GM18499 (cell line): ENCODE results near the gene TNNT3.

Source experiments
- ATAC-seq: cut with Tn5 transposase; IDR thresholded peaks from one replicate; pipeline ENCODE4 v1.9.1; 2021; ENCODE audit warnings: moderate number of reproducible peaks; ENCODE audit not compliant: insufficient read depth, unreplicated experiment

TNNT3 gene

GRCh38 chr11:1946812-1947484, 27.4 kb downstream of the TNNT3 start, which contains the start of gene MRPL23:
Gene MRPL23, plus strand, starts transcription at chr11:1947332. Its CDS starts 31 bp downstream, at chr11:1947363.
- no peak for ATAC-seq

GRCh38 chr11:1947592-1948237, 28.2 kb downstream of the TNNT3 start:
- ATAC-seq = no peak

GRCh38 chr11:1948389-1948788, 28.9 kb downstream of the TNNT3 start:
- no peak for ATAC-seq

GRCh38 chr11:1949302-1949701, 29.8 kb downstream of the TNNT3 start:
- no peak for ATAC-seq

GRCh38 chr11:1949922-1950321, 30.4 kb downstream of the TNNT3 start:
- ATAC-seq = no peak

GRCh38 chr11:1952806-1953482, 33.4 kb downstream of the TNNT3 start:
- no peak for ATAC-seq

- ATAC-seq = no peak
These were observed 34.2 kb downstream of the TNNT3 start for GRCh38 chr11:1953489-1954266.

GRCh38 chr11:1958367-1958766, 38.9 kb downstream of the TNNT3 start:
- ATAC-seq = no peak

GRCh38 chr11:1959786-1960185, 40.3 kb downstream of the TNNT3 start:
- no peak for ATAC-seq

GRCh38 chr11:1963864-1964263, 44.4 kb downstream of the TNNT3 start:
- no peak for ATAC-seq

GRCh38 chr11:1964348-1964747, 44.8 kb downstream of the TNNT3 start:
- ATAC-seq = no peak

GRCh38 chr11:1964955-1965354, 45.5 kb downstream of the TNNT3 start:
- ATAC-seq = no peak

GRCh38 chr11:1966531-1966930, 47.0 kb downstream of the TNNT3 start:
- no peak for ATAC-seq

GRCh38 chr11:1967641-1968225, 48.2 kb downstream of the TNNT3 start:
- no peak for ATAC-seq

- ATAC-seq = no peak
These were observed 49.0 kb downstream of the TNNT3 start for GRCh38 chr11:1968454-1969002.

- no peak for ATAC-seq
These were observed 49.5 kb downstream of the TNNT3 start for GRCh38 chr11:1969035-1969434.

- ATAC-seq = no peak
These were observed 50.3 kb downstream of the TNNT3 start for GRCh38 chr11:1969776-1970175.

GRCh38 chr11:1970956-1971355, 51.5 kb downstream of the TNNT3 start:
- ATAC-seq = no peak

GRCh38 chr11:1975185-1975584, 55.7 kb downstream of the TNNT3 start:
- ATAC-seq = no peak
